Measurements from ENCODE around the gene ADAM8. TPM values are rescaled to one million over a fixed set of nuclear protein-coding genes. Genes with fewer than 3 reads are reported as not detected.

Gene ADAM8
- total RNA-seq, 1 donor from 2014 or later: 16.9 TPM

DNA sequence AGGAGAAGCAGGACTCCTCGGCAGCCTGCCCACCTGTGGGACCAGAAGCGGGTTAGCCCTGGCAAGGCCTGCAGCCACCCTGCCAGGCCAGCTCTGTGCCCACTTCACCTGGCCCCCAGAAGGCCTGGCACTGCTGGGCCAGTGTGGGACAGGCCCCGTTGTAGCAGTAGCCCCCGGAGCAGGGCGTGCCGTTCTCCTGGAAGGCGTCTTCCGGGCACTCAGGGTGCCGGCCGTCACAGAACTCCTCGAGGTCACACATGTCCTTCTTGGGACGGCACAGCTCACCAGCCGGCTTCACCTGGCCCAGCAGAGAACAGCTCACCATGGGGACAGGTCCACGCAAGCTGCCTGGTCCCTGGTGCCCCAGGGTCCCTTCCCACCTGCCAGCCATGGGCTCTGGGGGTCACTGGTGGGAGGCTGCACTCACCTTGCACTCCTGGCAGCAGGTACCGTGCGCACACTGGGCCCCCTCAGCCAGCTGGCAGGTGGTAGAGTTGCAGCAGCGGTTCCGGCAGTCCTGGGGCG is 5.8 kb downstream of the ADAM8 start:
- no peak overlapping the region for H3K4me3 Mint-ChIP-seq
- TF ChIP-seq, protein P1, sequence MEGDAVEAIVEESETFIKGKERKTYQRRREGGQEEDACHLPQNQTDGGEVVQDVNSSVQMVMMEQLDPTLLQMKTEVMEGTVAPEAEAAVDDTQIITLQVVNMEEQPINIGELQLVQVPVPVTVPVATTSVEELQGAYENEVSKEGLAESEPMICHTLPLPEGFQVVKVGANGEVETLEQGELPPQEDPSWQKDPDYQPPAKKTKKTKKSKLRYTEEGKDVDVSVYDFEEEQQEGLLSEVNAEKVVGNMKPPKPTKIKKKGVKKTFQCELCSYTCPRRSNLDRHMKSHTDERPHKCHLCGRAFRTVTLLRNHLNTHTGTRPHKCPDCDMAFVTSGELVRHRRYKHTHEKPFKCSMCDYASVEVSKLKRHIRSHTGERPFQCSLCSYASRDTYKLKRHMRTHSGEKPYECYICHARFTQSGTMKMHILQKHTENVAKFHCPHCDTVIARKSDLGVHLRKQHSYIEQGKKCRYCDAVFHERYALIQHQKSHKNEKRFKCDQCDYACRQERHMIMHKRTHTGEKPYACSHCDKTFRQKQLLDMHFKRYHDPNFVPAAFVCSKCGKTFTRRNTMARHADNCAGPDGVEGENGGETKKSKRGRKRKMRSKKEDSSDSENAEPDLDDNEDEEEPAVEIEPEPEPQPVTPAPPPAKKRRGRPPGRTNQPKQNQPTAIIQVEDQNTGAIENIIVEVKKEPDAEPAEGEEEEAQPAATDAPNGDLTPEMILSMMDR (IDR thresholded peaks at IDR 0.05; ENCODE audit: unreplicated experiment): no peak
- no peak for DNase-seq (ENCODE audit: low spot score in 2 of 2, unreplicated experiment in 2 of 2)
- H3K4me1 Mint-ChIP-seq: peaks cover 7% of the 10 kb centered on the region
- H3K36me3 Mint-ChIP-seq: no peaks in the 10 kb centered on the region
- peaks cover 6% of the 10 kb centered on the region for H3K27me3 Mint-ChIP-seq (ENCODE audit: low read depth)
- no peaks in the 10 kb centered on the region for H3K9me3 Mint-ChIP-seq
- no peak overlapping the region for H3K27ac Mint-ChIP-seq

DNA sequence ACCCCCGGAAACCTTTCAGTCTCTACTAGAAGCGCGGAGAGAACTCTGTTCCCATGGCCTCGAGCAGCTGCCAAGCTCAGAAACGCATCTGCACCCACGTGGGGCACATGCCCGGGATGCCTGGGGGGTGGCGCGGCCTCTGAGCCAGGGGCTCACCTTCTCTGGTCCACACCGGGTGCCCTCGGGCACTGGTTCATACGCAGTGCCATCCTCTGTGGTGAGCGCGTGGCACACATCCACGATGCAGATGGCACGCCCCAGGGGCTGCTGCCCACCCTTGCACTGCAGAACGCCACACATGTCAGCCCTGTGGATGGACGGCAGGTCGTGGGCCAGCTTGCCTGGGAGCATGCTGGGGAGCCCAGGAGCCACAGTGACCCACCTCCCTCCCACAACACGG is 6.5 kb downstream of the ADAM8 start:
- no peak overlapping the region for H3K27ac Mint-ChIP-seq
- peaks cover 5% of the 10 kb centered on the region for H3K4me1 Mint-ChIP-seq
- TF ChIP-seq, protein P1 (IDR thresholded peaks at IDR 0.05; ENCODE audit: unreplicated experiment): no peak
- H3K9me3 Mint-ChIP-seq: no peaks in the 10 kb centered on the region
- peaks cover 1% of the 10 kb centered on the region for H3K27me3 Mint-ChIP-seq (ENCODE audit: low read depth)
- H3K4me3 Mint-ChIP-seq: no peak overlapping the region
- H3K36me3 Mint-ChIP-seq: no peaks in the 10 kb centered on the region
- DNase-seq (ENCODE audit: low spot score in 2 of 2, unreplicated experiment in 2 of 2): no peak

DNA sequence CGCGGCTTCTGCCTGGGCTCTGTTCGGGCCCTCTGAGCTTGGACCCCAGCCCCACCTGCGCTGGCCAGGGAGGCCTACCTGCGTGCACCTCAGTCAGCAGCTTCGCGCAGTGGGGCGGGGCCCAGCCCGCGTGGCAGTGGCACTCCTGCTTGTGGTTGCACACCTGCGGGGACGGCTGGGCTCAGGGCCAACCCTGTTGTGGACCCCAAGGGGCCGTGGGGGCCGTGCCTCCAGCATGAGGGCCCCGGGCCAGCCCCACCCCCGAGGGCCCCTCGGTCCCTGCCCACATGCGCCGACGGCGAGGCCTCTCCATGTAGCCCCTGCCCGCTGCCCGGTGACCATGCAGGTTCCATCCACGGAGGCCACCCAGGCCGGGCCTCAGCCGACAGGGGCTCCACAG is 7.3 kb downstream of the ADAM8 start:
- Mint-ChIP-seq H3K27ac (no peak overlapping the region), H3K36me3 (no peaks in the 10 kb centered on the region), H3K4me1 (no peaks in the 10 kb centered on the region), H3K9me3 (no peaks in the 10 kb centered on the region), H3K4me3 (no peak overlapping the region), H3K27me3 (ENCODE audit: low read depth) (peaks cover 6% of the 10 kb centered on the region)
- TF ChIP-seq, protein P1 (IDR thresholded peaks at IDR 0.05; ENCODE audit: unreplicated experiment): no peak
- no peak for DNase-seq (ENCODE audit: low spot score in 2 of 2, unreplicated experiment in 2 of 2)

DNA sequence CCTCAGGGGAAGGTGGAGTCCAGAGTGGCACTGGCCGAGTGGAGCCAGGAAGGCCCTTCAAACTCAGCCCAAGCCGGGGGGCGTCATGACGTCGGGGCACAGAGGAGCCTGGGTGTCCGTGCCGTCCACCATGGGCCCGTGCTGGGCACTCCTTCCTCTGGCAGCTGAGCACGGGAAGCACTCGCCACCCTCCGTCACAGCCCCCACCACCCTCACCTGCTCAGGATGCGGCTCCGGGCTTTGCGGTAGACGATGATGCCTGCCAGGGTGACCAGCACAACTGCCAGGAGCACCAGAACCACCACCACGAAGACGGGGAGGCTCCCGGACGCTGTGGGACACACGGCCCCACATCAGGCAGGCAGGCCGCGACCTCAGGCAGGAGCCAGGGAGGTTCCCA is 8.1 kb downstream of the ADAM8 start:
- DNase-seq (ENCODE audit: low spot score in 2 of 2, unreplicated experiment in 2 of 2): no peak
- Mint-ChIP-seq H3K9me3 (no peaks in the 10 kb centered on the region), H3K27me3 (ENCODE audit: low read depth) (peaks cover 9% of the 10 kb centered on the region), H3K36me3 (no peaks in the 10 kb centered on the region), H3K4me1 (no peaks in the 10 kb centered on the region), H3K4me3 (no peak overlapping the region), H3K27ac (no peak overlapping the region)
- TF ChIP-seq, protein P1 (IDR thresholded peaks at IDR 0.05; ENCODE audit: unreplicated experiment): no peak

DNA sequence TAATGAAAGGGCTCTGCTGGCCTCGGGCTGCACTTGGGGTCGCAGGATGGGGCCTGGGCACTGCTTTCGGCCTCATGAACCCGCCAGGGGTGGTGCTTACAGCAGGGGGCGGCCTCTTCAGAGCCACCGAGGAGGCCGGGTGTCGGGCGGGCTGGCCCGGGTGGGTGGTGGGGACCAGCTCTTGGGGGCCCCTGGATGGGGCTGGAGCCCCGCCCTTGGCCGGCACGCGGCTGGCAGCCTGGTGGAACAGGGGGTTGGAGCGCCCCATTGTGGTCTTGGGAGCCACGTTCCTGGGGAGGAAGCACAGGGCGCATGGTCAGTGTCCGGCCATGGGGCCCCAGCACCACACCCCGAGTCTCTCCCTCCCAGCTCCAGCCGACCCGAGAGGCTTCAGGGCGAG is 8.8 kb downstream of the ADAM8 start:
- TF ChIP-seq, protein P1 (IDR thresholded peaks at IDR 0.05; ENCODE audit: unreplicated experiment): no peak
- Mint-ChIP-seq H3K4me1 (no peaks in the 10 kb centered on the region), H3K36me3 (no peaks in the 10 kb centered on the region), H3K27ac (no peak overlapping the region), H3K9me3 (no peaks in the 10 kb centered on the region), H3K27me3 (ENCODE audit: low read depth) (peaks cover 11% of the 10 kb centered on the region), H3K4me3 (no peak overlapping the region)
- no peak for DNase-seq (ENCODE audit: low spot score in 2 of 2, unreplicated experiment in 2 of 2)

DNA sequence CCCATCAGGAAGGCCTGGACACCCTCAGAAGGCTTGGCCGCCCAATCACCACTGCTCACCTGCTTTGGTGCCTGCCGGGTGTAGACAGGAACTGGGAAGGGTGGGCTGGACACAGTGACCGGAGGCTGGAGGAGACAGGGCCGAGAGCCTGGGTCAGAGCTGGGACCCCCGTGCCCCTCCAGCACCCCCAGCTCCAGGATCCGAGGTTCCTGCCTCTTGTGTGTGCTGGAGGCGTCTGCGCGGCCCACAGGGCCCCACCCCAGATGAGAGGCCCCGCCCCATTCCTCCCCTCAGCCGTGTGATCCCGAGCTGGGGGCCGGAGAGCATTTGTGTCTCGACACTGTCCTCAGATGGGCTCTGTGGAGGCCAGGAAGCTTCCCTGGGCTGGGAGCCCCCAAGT is 9.4 kb downstream of the ADAM8 start:
- DNase-seq (ENCODE audit: low spot score in 2 of 2, unreplicated experiment in 2 of 2): no peak
- H3K36me3 Mint-ChIP-seq: no peaks in the 10 kb centered on the region
- H3K27ac Mint-ChIP-seq: no peak overlapping the region
- H3K4me1 Mint-ChIP-seq: peaks cover 2% of the 10 kb centered on the region
- H3K9me3 Mint-ChIP-seq: no peaks in the 10 kb centered on the region
- H3K27me3 Mint-ChIP-seq (ENCODE audit: low read depth): peaks cover 11% of the 10 kb centered on the region
- TF ChIP-seq, protein P1 (IDR thresholded peaks at IDR 0.05; ENCODE audit: unreplicated experiment): no peak
- no peak overlapping the region for H3K4me3 Mint-ChIP-seq
